Right atrium auricular region (tissue), 2 donors: Measurements from ENCODE around the gene SH3PXD2B. TPM values are rescaled to one million over a fixed set of nuclear protein-coding genes. Genes with fewer than 3 reads are reported as not detected.
A peak's percentile ranks its signal among the peaks of the same experiment; 100 is the strongest.

Experiments used
- DNase-seq: peaks from one replicate; pipeline ENCODE4 v3.0.0-alpha.2; 2019; ENCODE audit warnings: low spot score
- H3K27ac ChIP-seq, 2 donors: fragments of 200-600 bp; sonication (generic); 1 replicate in 1 of 2; 2 replicates in 1 of 2; pipeline ENCODE4 v1.5.1; 2016 to 2019
- H3K27me3 ChIP-seq, 2 donors: fragments of 200-600 bp; sonication (generic); one replicate each; pipeline versions ENCODE4 v1.5.1 to v1.6.0; 2017 to 2019
- H3K36me3 ChIP-seq: fragments of 200-600 bp; sonication (generic); one replicate; pipeline ENCODE4 v1.5.1; 2016
- H3K4me1 ChIP-seq, 2 donors: fragments of 200-600 bp; sonication (generic); one replicate each; pipeline versions ENCODE4 v1.5.1 to v1.6.0; 2017 to 2019
- H3K4me3 ChIP-seq, 2 donors: fragments of 200-600 bp; sonication (generic); 1 replicate in 1 of 2; 2 replicates in 1 of 2; pipeline ENCODE4 v1.5.1; 2017 to 2019; ENCODE audit warnings: mild to moderate bottlenecking in 1 of 2, moderate library complexity in 1 of 2
- H3K9me3 ChIP-seq, 2 donors: fragments of 200-600 bp; sonication (generic); one replicate each; pipeline ENCODE4 v1.5.1; 2019
- CTCF ChIP-seq, 2 donors: fragments of 200-600 bp; sonication (generic); IDR thresholded peaks; one replicate each; pipeline ENCODE4 v1.5.1; 2019; ENCODE audit warnings: antibody characterized with exemption in 2 of 2
- total RNA-seq, 2 donors: library from RNA; depleted of rRNA; stranded (reverse); fragments of >200 nt; gene quantifications; one replicate each; pipeline ENCODE4 v1.1.0, GENCODE V29; 2016

Gene SH3PXD2B
- total RNA-seq, 2 donors from 2014 or later, result 7.2 to 13.9 TPM

- H3K4me3 ChIP-seq, result no peak overlapping the region
- no peaks in the 10 kb centered on the region for H3K27me3 ChIP-seq
- DNase-seq, result no peak
- no peaks in the 10 kb centered on the region for H3K36me3 ChIP-seq
- H3K9me3 ChIP-seq, result no peaks in the 10 kb centered on the region
- no peak for TF ChIP-seq CTCF (IDR thresholded peaks at IDR 0.05)
- H3K27ac ChIP-seq, result peak overlapping the region in 1 of 2 donors; percentile 9
- peaks cover 0 to 55% of the 10 kb centered on the region in 2 donors for H3K4me1 ChIP-seq
These were observed 3.9 kb downstream of the SH3PXD2B start for GRCh38 chr5:172450453-172450852.

- no peak for TF ChIP-seq CTCF (IDR thresholded peaks at IDR 0.05)
- no peak overlapping the region for H3K27ac ChIP-seq
- no peak overlapping the region for H3K4me3 ChIP-seq
- peaks cover 0 to 61% of the 10 kb centered on the region in 2 donors for H3K4me1 ChIP-seq
- DNase-seq, result no peak
- no peaks in the 10 kb centered on the region for H3K27me3 ChIP-seq
- no peaks in the 10 kb centered on the region for H3K36me3 ChIP-seq
- no peaks in the 10 kb centered on the region for H3K9me3 ChIP-seq
These were observed 5.3 kb downstream of the SH3PXD2B start for GRCh38 chr5:172448999-172449398.

- Histone ChIP-seq H3K36me3 (no peaks in the 10 kb centered on the region), H3K4me3 (no peak overlapping the region), H3K4me1 (peaks cover 0 to 73% of the 10 kb centered on the region in 2 donors), H3K9me3 (no peaks in the 10 kb centered on the region), H3K27ac (peak overlapping the region in 1 of 2 donors; percentile 79), H3K27me3 (no peaks in the 10 kb centered on the region)
- no peak for TF ChIP-seq CTCF (IDR thresholded peaks at IDR 0.05)
- DNase-seq, result no peak
These were observed 6.5 kb downstream of the SH3PXD2B start for GRCh38 chr5:172447646-172448365.

- no peaks in the 10 kb centered on the region for H3K27me3 ChIP-seq
- no peak overlapping the region for H3K4me3 ChIP-seq
- H3K36me3 ChIP-seq, result no peaks in the 10 kb centered on the region
- TF ChIP-seq CTCF (IDR thresholded peaks at IDR 0.05), result no peak
- H3K4me1 ChIP-seq, result peaks cover 0 to 62% of the 10 kb centered on the region in 2 donors
- DNase-seq, result no peak
- H3K27ac ChIP-seq, result peak overlapping the region; percentile 21 to 79
- no peaks in the 10 kb centered on the region for H3K9me3 ChIP-seq
These were observed 7.8 kb downstream of the SH3PXD2B start for GRCh38 chr5:172446336-172447051.

GRCh38 chr5:172445866-172446265, 8.5 kb downstream of the SH3PXD2B start:
- H3K9me3 ChIP-seq, result no peaks in the 10 kb centered on the region
- no peak overlapping the region for H3K4me3 ChIP-seq
- peak overlapping the region in 1 of 2 donors; percentile 79 for H3K27ac ChIP-seq
- H3K4me1 ChIP-seq, result peaks cover 0 to 56% of the 10 kb centered on the region in 2 donors
- no peak for TF ChIP-seq CTCF (IDR thresholded peaks at IDR 0.05)
- H3K27me3 ChIP-seq, result no peaks in the 10 kb centered on the region
- no peaks in the 10 kb centered on the region for H3K36me3 ChIP-seq
- no peak for DNase-seq
